HG02623 (cell line): Measurements from ENCODE around the gene NEU2.
"Not testable (repeated sequence)": the region's sequence is repeated elsewhere in the genome, so short reads cannot be mapped to it uniquely, and the experiment has no call there.

ENCODE experiments used
- ATAC-seq: cut with Tn5 transposase; IDR thresholded peaks from one replicate; pipeline ENCODE4 v1.9.1; 2021; ENCODE audit warnings: moderate library complexity; ENCODE audit not compliant: unreplicated experiment

NEU2 gene

DNA sequence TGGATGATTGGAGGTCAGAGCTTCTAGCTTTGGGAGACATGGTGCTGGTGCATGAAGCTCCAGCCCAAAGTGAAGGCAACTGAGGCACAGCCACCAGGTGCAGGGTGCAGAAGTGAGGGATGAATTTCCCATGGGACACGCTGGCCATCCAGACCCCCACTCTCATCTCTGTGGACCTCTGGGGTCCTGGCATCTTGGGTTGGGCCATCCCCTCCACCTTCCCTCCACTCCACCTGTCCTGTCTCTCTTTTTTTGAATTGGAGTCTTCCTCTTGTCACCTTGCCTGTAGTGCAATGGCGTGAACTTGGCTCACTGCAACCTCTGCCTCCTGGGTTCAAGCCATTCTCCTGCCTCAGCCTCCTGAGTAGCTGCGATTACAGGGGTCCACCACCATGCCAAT, 22.8 kb upstream of the NEU2 start:
- ATAC-seq = no peak

DNA sequence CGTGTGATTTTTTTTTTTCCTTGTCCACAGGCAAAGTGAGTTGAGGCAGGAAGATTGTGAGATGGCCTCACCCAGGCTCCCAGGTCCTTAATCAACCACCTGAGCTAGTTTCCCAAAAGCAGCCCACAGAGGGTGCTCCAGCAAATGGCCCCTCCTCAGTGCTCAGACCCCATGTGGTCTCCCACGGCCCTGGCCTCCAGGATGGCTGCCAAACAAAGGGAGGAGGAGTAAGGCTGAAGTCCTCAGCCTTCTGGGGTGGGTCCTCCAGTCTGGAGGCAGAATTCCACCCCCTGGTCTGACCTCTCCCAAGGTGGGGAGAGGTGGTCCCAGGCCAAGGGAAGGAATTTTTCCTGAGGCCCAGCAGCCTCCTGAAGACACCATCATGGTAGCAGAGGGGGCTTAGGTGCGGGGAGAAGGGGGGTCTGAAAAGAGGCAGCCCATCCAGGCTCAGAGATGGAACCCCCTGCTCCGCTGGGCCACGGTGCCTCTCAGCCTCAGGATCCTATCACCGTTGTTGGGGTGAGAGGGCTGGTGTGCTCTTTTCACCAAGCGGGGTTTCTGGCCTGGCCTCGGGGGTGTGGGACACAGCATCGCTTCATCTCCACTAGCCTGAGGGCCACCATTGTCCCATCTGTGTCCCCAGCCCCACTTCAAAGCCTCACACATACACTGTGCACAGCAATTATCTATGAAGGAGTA, 21.8 kb upstream of the NEU2 start:
- ATAC-seq = no peak

DNA sequence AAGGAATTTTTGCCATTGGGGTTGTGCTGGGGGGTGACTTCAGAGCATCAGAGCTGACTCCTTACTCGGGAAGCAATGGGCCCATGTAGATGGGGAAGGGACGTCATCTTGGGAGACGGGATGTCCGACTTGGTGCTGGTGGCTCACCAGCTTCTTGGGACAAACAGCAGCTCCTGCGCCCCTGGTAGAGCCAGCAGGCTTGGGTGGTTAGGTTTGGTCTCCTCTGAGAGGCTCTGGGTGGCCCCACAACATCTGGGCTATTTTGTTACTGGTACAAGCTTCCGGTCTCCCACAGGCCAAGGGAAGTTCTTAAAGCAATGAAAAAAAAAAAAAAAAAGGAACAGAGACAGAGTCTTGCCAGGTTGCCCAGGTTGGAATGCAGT, 21.2 kb upstream of the NEU2 start:
- no peak for ATAC-seq

DNA sequence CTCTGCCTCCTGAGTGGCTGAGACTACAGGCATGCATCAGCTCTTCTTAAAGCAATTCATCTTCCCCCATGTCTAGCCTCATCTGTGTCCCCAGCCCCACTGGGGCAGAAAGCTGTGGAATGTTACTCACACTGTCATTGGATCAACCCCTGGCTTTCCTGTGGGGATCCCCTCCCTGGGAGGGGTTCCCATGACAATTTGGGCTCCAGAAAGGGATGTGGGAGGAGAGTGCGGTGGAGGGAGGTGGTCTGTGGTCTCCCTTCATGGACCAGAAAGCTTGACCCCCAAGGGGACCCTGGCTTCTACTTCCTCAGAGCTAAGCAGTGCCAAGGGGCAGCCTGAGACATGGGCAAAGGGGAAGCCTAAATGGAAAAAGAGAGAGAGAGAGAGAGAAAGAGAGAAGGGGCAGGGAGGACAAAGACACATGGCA, 20.8 kb upstream of the NEU2 start:
- no peak for ATAC-seq

DNA sequence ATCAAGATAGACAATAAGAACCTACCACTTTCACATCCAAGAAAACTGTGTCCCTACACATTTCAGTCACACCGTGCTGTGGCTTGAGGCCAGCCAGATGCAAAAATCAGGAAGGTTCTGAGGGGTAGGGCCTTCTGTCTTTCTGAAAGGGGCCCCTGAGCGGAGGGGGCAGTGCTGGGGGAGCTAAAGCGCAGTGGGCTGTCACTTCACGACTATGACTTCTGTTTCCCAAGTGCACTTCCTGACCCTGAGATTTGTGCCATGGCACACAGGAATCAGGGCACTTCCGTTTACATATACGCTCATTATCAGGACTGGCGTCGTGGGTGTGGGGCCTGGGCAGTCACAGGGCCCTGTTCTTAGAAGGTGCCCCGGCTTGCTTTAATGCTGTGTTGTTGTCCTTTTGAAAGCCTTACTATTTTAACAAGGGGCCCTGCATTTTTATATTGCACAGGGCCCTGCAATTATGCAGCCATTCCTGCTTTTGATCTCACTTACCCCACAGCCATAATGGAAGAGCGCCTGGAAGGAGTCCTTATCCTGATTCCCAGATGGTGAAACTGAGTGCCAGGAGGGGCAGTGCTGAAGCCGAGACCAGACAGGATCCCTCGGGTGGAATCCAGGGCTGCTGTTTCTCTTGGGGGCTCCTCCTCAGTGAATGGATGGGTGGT, 20.0 kb upstream of the NEU2 start:
- no peak for ATAC-seq

DNA sequence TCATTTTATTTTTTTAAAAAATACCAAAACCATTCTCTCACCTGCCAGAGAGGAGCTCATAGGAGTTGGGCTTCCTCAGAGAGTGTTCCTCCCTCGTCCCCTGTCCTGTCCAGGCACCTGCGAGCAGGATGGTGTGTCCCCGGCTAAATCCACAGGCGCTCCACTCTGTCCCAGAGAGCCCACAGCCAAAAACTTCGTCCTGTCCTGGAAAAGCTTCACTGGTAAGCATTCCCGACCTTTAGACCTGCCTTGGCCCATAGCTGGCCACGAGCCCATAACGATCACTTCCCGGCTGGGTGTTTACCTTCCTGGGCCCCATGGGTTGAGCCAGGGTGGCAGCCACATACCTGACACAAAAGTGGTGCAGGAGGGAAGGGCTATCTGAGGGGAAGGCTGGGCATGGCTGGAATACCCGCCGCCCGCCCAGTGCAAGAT, 19.4 kb upstream of the NEU2 start, which contains the start of gene NGEF:
NGEF (minus strand) TSS at position 230 of the 435 bp plus-strand sequence. CDS start 38,366 bp downstream, outside the sequence.
- no peak for ATAC-seq

DNA sequence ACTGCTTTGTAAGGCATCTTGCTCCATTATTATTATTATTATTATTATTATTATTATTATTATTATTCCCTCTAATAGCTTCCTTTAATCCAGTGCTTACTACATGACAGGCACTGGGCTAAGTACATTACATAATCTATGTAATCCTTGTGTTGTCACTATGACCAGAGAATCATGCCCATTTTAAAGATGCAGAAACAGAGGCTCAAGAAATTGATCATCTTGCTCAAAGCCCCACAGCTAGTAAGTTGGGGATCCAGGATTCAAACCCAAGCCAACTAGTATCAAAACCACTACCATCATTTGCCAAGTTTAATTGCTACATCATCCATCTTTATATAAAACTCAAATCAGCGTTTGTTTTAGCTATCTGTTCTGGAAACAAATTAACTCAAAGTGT, 18.8 kb upstream of the NEU2 start:
- ATAC-seq = no peak

DNA sequence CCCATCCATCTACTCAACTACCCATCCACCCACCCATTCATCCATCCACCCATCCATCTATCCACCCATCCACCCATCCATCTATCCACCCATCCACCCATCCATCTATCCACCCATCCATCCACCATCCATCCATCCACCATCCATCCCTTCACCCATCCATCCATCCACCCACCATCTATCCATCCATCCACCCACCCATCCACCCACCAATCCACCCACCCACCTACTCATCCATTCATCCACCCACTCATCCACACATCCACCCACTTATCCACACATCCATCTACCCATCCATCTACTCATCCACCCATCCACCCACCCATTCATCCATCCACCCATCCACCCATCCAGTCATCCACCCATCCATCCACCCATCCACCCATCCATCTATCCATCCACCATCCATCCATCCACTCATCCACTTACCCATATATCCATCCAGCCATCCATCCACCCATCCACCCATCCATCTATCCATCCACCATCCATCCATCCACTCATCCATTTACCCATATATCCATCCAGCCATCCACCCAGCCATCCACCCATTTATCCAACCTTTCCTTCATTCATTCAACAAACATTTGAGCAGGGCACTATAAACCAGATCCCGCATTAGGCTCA, 17.3 kb upstream of the NEU2 start:
- ATAC-seq = no peak

DNA sequence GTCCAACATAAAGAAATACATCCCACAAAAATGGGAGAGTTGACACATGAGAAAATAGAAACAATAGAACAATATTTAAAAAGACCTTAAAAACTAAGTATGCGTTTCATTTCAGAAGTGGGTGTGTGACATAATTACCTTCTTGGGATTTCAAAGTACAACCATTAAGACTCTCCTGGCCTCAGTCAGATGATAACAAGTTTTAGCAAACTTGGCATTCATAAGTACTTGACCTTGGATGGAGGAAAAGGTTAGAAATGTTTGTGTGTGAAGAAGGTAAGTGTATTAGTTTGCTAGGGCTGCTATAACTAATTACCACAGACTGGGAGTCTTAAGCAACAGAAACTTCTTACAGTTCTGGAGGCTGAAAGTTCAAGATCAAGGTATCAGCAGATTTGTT, 14.5 kb upstream of the NEU2 start:
- ATAC-seq = no peak

DNA sequence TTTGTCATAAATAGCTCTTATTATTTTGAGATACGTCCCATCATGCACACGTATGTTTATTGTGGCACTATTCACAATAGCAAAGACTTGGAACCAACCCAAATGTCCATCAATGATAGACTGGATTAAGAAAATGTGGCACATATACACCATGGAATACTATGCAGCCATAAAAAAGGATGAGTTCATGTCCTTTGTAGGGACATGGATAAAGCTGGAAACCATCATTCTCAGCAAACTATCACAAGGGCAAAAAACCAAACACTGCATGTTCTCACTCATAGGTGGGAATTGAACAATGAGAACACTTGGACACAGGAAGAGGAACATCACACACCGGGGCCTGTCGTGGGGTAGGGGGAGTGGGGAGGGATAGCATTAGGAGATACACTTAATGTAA, 12.9 kb upstream of the NEU2 start:
- not testable (repeated sequence) for ATAC-seq

DNA sequence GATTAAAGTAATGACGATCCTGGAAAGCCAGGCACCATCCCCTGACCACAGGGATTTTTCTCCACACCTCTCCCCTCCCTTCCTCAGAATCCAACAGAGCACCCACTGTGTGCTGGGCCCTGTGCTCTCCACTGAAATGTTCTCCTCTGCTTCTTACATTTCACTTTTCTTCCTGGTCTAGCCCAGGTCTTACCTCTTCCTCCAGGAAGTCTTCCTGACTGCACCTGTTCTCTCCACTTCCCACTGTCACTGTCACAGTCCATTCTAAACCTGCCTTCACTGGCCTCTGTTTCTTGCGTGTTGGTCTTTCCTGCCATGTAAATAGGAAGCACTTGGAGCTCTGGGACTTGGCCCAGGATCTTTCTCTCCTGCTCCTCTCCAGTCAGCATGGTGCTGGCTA, 12.0 kb upstream of the NEU2 start:
- ATAC-seq = no peak

DNA sequence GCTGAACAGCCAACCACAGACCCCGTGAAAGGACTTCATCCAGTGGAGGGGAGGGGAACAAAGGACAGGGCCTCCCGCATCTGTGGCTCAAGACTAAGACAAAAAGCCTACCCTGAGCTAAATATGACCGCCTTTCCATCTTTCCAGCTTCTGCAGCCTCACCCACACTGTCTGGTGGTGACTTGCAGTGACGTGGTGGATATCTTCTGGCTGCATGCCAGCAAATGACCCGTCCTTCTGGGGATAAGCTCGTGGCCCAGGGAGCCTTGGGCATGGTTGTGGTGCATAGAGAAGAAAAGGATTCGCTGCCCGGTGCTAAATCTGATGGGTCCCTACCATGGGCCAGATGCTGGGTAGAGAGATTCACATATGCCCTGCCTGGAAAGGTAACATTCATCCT, 10.7 kb upstream of the NEU2 start:
- ATAC-seq = no peak

DNA sequence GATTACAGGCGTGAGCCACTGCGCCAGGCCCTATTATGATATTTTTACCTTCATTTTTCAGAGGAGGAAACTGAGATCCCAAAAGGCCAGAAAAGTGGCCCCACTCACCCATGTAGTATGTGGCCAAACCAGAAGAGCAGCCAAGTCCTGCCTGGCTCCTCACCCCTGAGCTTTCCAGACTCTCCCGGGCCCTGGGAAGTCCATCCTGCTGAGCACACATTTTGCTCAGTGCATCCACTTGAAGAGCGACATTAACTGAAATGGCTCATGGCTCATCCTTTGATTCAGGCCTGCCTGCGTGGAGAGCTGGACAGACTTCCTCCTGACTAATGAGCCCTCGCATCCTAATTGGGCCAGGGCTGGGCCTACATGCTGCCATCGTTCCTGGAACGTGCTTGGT, 9.9 kb upstream of the NEU2 start:
- ATAC-seq = no peak

DNA sequence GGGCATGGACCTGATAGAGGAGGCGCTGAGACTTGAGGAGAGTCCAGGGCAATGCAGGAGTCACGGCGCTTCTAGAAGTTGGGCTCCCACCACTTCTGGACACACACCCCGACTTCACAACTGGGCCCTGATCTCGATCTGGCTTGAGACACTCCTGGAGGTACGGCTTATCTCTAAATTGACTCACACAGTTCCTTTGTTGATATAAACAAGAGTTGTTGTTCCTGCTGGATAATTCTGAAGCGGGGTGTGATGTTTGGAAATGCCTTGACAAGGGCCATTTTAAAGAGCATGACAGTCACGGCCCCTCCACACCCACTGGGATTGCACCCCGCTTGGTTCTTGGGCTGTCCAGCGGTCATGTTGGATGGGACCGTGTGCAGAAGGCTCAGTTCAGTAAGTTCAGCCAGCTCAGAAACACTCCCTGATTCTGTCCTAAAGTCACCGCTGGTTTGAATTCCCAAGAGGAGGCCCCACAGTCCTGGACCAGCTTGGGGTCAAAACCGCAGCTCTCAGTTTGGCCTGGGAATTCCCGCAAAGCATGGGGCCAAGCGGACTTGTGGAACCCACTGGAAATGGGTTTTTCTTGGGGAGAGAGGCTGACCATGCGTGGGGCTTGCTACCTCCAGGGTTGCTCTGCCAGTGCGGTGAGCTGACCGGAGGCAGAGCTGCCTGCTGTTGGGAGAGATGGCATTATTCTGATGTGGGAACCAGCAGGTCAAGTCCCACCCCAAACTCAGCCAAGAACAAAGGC, 9.3 kb upstream of the NEU2 start:
- ATAC-seq = no peak

DNA sequence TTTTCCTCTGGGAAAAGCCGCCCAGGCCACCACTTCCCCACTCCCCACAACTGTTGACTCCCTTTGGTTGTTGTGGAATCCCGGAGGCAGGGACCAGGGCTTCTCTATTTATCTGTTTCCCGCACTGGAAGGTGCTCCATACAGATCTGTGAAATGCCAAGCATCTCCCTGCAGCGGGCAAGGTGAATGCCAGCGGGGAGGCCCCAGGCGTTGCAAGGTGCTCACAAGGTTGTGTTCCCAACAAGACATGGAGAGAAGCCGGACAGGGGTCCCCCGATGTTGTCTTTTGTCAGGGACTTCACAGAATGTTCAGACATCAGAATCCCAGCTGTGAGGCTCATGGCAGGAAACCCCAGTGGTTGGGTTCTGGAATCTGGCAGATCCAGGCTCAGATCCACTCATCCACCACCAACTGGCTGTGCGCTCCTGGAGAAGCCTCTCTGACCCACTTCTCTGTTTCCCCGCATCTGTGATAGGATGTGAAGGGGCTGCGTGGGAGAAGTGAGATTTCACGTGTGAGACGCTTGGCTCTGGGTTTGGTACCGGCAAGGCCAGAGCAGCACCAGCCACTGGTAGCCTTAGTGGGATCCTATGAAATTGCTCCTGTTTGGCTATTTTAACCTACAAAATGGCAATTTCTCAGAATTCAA, 8.6 kb upstream of the NEU2 start:
- ATAC-seq = no peak

DNA sequence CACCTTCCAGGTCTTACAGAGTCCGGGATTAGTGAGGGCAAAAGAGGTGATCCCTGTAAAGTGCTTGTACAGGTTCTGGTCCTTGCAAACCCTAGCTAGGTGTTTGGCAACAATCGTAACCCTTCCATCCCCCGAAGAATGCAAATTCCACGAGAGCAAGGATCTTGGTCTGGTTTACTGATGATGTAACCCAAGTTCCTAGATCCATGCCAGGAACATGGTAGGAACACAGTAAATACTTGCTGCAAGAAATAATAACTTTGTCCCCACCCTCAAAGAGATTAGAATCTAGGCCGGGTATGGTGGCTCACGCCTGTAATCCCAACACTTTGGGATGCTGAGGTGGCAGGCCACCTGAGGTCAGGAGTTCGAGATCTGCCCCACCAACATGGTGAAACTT, 6.8 kb upstream of the NEU2 start:
- no peak for ATAC-seq

DNA sequence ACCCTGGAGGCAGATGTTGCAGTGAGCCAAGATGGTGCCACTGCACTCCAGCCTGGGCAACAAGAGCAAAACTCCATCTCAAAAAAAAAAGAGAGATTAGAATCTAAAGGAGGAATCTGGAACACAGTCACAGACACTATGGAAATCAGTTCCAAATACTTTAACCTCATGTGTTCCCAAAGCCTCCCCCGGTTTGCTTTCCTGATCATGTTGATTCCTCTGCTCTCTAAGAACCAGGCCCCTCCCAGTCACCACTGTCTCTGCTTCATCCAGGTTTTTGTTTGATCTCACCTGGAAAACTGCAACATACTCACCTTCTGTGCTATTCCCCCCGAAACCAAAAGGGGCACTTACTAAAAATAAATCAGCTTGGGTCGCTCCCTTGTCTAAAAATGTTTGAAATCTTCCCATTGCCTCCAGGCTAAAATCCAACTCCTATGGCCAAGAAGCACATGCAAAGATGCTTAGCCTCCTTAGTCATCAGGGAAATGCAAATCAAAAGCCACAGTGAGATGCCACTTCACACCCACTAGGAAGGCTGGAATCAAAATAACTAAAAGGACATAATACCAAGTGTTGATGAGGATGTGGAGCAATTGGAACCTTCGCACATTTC, 6.2 kb upstream of the NEU2 start:
- no peak for ATAC-seq

DNA sequence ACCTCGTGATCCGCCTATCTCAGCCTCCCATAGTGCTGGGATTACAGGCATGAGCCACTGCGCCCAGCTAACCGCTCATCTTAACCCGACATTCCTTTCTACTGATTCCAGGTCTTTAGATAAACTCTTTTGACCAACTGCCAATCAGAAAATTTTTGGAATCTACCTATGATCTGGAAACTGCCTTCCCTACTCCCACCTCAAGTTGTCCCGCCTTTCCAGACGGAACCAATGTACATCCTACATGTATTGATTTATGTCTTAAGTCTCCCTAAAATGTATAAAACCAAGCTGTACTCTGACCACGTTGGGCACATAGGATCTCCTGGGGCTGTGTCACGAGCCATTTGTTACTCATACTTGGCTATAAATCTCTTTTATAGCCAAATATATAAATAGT, 3.2 kb upstream of the NEU2 start:
- no peak for ATAC-seq

DNA sequence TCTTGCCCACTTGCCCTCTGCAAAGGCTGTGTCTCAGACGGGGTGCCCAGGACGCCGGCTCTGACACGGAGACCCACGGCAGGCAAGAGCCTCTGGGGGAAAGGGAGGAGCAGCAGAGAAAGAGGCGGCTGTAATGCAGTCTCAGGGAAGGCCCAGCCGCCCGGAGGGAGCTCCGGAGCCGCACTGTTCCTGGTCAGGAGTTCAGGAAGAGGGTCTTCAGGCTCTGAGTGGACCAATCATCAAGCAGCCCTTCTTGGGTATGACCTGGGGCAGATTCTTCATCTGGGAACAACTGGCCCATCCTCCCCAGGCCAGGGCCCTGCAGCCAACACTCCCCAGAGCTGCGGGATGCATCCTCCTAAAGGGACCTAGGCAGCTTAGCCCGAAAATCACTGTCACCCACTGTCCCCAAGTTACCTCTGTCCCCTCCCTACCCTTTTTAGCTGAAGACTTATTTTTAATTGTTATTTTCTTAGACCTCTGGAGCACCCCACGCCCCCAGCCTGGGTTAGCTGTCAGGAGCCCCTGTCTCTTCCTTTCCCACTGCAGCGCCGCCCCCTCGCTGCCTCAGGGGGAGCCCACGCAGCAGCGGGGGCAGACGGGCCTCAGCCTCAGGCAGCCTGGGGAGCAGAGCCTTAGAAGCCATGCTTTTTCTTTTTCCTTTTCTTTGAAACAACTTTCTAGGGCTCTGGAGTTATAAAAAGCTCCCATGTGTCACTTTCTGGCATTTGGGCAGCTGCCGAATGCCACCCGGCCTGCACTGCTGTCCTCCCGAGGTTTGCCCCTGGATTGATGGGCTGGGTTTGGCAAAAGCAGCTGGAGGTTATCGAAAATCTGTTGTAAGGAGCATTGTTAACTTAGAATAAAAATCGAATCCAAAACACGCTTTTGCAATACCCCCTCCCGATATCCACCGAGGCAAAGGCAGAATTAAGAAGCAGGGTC, 644 bp upstream of the NEU2 start:
- no peak for ATAC-seq

DNA sequence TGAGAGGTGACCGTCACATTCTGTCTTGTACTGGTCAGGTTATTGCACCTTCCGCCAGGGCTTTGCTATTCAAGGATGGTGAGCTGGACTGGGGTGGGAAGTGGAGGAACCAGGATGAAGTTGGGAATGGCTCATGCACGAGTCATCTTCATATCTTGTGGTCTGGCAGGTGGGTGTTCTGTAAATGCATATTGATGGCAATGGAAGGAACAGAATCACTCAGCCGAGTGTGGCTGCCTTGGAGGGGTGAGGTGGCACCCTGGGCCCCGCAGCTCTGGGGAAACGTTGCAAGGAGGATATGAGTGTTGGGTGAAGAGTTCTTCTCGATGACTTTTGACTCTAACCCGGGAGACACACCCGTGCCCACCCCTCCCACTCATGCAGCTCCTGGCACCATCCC, 1.2 kb downstream of the NEU2 start:
- no peak for ATAC-seq
